Measurements from ENCODE around the gene PAX7.

Gene PAX7

DNA sequence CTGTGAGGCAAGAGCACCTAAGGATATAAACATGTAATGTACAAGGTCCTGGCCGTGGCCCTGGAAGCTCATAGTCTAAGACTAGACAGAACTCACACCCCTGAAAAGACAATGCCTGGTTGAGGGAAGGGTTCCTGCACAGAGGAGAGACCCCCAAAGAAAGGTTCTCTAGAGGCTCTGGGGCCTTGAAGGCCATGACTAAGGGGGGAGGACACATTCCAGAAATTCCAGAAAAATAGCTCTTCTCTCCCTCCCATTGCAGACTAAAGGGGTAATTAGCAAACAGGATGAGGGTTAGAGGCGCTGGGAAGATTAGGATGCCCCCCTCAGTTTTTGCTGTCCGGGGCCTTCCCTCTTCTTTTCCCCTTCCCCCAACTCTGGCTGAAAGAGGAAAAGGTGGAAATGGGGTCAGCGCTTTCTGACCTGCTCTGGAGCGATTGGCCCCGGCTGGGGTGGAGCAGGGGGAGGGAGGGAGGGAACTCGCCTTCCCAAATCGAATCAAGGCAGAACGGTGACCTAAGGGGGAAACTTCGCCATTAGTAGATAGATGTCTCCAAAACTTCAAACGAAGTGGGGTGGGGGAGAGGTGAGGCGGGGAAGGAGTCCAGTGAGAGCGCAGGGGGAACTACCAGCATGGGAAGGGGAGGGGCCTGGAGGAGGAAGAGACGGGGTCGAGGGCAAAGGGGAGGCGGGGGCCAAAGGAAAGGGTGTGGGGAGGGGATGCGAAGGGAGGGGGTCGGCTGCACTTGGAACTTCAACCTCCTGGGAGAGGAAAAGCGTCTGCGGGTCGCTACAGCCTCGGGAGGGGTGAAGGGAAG lies 11.8 kb downstream of the PAX7 start:
- no peak for DNase-seq

DNA sequence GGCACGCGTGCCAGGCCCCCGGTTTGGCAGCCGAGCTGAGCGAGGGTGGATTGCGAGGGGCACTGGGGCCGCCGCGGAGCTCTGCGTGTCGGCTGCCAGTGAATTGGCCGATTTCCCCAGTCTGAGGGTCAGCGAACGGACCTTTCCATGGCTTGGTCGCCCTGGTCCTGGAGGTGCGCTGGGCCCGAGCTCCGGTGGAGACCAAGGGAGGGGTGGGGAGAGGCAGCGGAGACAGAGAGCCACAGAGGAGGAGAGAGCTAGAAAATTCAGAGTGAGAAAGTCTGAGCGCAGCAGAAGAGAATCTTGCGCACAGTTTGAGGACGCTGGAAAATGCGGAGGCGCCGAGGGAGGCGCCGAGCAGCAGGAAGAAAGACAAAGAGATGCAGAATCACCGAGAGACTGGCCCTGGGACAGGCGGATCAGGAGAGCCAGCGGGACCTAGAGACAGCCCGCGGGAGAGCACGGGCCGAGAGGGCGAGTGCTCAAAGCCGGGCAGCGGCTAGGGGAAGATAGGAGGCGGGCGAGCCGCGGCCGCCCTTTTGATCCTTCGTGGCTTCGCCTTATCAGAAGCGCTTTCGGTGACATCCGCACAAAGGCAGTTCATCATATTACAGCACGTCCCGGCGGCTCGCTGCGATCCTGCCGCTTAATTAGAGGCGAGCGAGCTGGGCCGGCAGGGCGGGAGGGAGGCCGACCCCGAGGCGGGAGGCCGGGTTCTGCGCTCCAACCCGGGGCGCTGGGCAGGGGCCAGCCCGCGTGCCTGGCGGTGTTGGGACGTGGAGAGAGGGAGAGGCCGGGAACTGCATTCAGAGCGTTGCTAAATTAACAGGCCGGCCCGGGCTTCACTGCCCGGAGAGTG lies 12.7 kb downstream of the PAX7 start:
- no peak for DNase-seq

DNA sequence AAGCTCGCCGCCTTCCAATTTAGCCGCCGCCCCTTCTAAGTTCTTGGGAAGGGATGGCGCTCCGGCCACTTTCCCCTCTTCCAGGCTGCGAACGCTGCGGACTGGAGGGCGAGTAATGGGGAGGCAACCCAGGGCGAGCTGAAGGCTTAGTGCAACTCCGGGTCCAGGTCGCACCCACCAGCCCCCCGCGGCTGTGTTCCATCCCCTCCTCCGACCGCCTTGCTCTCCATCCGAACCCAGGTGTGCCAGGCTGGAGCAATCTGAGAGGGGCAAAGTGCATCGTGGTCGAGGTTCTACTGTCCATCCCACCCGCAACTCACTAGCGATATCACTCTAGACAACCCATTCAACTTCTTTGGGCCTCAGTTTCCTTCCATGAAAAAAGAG lies 13.4 kb downstream of the PAX7 start:
- DNase-seq, result no peak

DNA sequence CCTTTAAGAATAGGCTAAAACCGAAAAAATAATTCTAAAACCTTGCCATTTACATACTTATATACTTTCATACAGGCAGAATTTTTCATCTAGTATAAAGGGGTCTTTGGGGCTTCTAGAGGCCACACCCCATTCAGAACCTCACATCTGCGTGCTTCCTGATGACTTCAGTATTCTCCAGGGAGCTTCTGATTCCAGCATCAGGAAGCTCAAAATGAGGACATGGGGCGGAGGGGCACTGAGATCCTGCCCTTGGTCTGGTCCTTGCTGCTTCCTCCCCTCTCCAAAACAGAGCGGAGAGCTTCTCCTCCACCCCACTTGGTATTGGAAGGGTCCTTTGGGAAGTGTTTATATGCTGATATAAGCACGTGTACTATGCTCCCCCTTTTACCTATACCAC lies 13.8 kb downstream of the PAX7 start:
- no peak for DNase-seq

DNA sequence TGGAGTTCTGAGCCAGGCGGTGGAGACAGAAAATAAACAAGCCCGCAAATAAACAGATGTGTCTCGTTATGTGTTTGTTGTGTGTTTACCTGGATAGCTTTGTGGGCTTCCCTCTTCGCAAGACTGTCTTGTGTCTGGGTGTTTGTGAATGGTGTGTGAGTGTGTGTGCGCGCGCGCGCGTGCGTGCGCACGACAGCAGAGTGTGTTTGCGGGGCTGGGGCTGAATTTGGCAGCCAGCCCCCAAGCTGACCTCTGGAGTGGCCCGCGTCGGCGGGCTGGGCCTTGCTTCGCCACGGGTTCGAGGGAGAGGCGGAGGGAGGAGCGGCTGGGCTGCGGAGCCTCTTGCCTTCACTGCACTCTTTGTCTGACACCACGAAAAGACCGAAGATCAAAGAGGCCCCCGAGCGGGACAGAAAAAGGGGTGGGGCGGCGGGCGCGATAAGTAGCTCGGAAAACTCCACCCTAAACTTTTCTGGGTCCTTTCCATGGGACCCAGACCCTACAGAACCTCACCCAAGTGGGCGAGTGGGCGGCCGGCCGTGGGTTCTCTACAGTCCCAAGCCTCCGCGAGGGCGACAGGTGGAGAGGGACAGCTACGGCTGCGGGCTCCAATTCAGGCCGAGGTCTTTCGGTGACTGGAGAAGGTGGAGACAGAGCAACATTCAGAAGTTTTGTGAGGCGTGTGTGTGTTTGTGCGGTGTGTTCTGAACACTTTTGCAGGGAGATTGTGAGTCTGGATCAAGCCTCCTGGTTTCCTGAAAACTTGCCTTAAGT lies 14.5 kb downstream of the PAX7 start:
- no peak for DNase-seq

DNA sequence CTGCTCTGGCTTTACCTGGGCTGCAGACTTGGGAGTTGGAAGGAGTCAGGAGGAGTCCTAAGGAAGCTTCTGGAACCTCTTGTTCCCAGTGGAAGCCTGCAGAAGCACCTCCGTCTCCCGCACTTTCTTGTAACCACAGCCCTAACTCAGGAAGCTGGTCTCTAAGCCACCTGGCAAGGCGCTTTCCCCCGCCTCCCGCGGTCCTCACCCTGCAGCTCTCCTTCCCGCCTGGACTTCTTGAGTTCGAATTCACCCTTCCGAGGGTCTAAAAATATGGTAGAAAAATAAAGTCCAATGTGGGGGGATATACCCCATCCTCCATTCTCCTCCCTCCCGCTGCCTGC lies 15.1 kb downstream of the PAX7 start:
- DNase-seq, result no peak

DNA sequence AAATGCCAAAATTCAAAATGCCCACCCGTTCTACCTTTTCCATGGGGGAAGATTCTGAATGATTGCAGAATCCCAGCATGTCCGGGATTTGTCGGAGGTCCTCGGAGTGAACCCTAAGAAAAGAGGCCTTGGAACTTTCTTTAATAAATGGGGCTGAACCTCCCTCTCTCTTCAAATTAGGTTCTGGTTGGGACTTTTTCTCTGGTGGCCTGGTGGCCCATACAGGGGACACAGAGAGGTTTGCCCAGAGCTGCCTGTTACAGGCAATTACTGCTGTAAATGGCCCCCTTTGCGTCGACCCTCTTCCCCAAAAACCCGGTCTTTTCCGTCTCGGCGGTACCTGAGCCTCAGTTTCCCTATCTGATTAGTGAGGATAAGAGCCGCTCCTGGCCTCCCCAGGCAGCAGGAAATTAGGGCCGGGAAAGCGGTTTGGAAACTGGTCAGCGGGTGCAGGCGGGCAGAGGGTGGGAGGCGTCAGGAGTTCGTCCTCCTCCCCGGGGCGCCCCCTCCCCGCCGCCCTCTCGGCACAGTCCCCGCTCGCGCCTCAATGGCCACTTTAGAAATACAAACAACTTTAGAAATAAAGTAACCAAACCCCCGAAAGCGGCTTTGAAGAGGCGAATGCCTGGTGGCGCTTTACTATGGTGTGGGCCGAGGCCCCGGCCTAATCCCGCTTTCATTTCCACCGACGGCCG lies 15.6 kb downstream of the PAX7 start:
- DNase-seq, result no peak

DNA sequence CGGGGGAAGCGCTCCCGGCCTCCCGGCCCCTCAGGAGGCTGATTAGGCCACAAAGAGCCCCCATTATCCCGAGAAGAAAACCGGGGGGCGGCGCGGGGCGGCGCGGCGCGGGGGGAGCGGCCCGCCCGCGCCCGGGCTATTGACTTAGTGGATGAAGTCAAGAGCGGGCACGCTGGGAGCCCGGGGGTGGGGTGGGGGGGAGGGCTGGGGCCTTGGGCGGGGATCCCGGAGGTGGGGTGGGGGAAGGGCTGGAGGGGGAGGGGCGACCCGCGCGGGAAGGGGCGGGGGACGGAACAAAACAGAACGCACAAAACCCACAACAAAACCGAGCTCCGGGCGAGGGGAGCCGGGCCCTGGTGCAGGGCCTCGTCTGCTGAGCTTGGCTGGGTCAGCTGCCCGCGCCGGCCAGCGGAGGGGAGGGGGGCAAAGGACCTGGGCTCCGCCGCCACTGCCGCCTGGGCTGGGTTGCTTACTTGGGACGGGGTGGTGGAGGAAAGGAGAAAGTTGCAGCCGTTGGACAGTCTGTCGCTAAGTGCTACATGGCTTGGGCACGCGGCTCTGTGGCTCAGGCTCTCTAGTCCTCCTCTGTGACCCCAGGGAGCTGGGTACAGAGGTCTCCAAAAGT lies 16.3 kb downstream of the PAX7 start:
- DNase-seq, result no peak

DNA sequence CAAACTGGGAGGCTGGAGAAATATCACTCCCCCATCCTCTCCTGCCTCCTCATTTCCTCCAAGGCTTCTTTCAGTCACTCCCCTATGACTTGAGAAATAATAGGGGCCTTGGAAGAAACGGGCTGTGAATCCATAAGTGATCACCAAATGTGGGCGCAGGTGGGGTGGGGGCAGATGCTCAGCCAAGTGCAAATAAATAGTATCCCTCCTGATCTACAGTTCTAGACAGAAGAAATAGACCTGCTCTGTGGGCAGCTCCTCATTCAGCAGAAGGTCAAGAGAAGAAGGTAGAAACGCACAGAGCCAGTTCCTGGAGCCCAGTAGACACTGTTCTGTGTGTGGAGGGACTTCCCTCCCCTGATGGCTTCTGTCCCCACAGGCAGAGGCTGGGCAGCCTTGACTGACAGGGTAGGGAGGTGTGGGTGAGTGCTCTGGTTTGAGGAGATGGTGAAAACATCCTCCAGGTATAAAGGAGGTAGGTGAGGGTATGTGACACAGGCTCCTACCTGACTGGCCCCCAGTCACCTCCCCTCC lies 17.1 kb downstream of the PAX7 start:
- DNase-seq, result no peak

DNA sequence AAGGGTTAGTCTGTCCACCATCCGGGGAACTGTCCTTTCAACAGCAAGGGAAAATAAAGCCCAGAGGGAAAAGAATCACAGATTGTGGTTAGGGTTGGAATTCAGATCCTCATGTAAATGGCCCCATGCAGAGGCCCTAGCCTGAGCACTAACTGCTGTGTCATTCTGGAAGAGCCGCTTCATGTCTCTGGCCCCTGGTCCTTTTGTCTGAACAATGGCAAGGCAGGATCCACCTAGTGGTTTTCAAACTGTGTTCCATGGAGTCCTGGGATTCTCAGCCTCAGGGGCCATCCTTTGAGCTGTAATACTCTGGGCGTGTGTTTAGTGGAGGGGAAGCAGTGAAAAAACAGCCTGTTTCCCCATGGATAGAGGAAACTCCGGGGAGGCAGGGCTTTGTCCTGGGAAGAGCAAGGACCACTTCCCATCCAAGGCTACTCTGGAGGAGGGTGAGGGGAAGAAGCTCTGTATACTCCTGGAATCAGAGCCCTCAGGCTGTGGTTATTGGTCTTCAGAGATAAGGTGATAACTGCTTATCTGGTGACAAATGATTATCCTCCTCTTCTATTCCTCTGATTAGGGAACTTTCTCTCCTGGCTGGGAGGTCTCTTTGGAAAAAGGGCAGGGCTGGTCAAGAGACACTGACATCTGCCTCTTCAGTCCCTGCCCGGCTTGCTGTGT lies 19.2 kb downstream of the PAX7 start:
- no peak for DNase-seq

DNA sequence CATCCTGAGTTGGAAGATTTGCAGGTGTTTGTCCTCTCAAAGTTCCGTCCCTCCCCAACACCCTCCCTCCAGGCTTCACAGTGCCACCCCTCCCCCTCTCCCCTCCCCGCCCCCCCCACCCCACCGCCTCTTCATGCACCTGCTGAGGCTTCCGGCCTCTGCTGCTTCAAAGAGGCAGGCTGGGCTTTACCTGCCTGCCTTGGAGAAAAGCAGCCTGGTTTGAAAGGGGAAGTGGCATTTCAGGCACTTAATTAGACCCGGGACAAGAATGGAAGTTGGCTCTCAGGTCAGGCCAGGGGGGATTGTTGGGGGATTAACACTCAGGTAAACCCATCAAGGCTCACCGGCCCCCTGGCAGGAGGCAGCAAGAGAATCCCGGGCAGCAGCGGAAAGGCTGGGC lies 21.1 kb downstream of the PAX7 start:
- no peak for DNase-seq

DNA sequence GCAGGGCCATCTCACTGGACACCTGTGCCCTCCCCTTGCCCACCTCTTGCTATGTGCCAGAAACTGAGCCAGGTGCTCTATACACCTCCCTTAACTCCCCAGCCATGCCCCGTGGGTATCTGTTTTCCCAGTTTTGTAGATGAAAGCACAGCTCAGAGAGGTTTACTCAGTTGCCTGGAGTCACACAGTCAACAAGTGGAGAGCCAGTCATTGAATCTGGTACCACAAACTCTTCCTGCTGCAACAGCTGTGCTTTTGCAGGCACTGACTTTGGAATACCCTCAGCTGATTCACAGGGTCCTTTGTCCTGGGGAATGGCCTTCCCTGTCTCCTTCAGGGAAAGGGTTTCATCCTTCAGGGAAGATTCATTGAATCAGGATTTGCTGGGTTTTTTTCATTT lies 22.1 kb downstream of the PAX7 start:
- DNase-seq, result no peak

DNA sequence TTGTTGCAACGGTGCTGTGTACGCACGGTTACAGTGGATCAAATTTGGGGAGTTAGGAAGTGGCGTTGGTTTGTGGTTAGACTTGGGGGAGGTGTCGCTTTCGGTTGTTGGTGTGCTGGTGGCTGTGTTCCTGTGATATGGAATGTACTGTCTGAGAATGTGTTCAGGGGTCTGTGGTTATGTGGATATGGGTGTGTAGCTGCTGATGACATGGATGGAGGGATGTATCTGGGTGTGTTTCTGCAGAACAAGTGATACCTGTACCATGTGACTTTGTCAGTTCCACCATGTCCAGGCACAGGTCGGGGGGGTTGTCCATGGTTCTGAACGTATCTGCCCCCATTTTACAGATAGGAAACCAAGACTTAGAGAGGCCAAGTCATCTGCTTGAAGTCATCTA lies 22.7 kb downstream of the PAX7 start:
- no peak for DNase-seq

DNA sequence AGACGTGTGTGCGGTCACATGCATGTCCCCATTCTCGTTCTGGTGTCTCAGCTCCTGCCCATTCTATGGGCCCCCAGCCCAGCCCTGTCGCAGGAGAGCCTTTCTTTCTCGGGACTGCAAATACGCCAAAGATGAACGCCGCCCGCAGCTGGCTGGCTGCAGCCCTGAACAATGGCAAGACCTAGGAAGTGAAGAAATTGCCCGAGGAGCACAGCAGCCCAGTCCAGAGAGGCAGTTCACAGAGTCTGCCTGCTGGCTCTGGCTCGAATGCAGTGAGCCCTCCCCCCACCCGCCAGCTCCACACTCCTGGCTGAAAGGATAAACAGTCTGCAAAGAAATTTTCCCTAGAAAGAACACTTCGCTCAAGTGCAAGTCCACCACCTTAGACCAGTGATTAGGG lies 23.3 kb downstream of the PAX7 start:
- DNase-seq, result no peak

DNA sequence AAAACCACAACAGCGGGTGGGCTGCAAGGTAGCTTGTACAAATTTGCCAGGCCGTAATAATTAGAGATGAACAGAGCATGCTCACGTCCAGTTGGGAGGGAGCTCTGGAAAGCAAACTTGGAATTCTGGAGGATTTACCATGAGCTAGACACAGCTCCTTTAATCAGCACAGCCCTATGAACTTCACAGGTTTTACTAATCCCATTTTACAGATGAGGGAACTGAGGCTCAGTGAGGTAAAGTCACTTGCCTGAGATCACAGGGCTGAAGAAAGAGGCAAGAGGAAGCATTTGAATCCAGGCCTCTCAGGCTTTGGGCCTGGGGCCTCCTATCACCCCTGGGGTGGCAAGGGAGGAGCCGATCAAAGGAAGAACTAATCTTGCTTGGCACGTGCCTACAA lies 24.0 kb downstream of the PAX7 start:
- no peak for DNase-seq

DNA sequence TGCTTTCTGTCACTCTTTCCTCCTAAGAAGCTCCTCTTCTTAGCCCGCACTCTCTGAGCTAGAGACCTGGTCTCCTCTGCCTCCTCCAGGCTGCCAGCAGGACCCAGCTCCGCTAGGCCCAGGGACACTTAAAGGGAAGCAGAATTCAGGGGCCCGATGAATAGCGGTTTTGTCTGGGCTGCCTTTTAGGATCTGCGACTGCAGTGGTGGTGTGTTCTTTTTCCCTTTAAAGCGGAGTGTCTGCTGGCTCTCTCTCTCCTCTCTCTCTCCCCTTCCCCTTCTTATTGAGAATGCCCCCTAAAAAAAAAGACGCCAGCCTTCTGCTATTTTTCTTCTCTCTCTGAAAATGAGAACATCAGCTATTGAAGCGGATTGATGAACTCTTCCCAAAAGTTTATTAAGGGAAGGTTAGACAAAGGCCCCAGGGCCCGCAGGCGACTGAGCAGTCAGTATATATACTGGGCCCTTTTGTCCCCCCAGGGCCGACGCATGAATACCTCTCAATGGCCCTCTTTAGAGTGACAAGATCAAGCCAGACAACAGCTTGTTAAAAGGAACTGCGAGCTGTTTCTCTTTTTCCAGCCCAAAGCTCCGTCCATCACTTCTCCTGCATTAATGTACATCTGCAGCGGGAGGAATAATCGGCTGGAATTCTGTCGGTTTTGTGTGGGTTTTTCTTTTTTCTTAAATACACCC lies 27.0 kb downstream of the PAX7 start:
- no peak for DNase-seq

DNA sequence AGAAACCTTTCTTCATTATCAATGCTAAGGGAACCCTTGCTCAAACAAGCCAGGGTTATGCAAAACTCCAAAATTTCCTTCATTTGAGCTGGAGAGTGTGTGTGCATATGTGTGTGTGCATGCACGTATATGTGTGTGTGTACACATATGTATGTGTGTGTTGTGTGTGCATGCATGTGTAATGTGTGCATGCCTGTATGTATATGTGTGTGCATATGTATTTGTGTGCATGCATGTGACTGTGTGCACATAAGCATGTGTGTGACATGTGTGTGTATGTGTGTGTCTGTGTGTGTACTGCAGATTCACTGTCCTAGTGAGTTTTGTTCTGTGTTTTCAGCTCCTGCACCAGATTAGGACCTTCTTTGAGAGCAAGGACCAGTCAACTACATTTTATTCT lies 28.2 kb downstream of the PAX7 start:
- DNase-seq, result no peak

DNA sequence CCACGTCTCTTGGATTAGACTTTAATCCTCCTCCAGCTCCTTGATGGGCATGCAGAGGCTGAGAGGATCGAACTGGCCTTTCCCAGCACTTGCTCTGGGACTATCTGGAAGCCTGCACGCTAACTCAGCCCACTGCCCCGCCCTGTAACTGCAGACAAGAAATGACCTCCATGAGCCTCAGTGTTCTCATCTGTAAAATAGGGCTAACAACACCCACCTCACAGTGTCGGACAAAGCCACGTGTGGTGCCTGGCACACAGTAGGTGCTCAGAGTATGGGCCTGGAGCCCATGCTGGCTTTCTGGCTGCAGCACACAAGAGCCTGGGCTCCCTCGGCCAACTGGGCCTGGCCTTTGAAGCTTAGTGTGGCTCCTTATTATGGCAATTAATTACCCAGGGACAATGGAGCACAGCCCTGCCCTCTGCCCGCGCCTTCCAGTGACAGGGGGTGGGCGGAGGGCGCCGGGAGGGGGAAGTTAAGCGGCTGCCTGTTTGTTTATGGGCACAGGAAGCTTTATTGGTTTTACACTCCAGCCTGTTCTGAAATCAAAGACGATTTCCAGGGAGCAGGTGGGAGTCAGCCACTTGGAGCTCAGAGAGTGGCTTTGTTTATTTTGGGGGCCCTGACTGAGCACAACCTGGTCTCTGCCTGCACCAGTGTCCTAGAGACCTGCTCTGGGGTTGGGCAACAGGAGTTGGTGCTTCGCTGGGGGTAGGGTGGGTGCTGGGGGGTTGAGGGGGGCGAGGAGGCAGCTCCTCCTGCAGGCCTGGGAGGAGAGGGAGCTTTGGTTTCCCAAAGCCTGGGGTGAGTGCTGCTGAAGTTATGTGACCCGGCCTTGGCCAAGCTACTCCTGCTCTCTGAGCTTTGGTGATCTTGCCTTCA lies 31.0 kb downstream of the PAX7 start:
- no peak for DNase-seq

DNA sequence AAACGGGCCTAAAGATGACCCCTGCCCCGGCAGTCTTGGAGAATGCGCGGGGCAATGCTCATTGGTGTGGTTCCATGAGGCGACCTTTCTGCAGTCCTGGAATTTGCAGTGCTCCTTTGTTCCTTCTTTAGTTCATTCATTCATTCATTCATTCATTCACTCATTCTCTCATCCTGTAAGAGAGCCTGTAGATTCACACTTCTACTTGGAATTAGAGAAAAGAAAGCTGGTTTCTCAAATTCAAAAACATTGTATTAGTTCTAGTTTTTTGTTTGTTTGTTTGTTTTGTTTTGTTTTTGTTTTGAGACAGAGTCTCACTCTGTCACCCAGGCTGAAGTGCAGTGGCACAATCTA lies 31.6 kb downstream of the PAX7 start:
- DNase-seq, result no peak

DNA sequence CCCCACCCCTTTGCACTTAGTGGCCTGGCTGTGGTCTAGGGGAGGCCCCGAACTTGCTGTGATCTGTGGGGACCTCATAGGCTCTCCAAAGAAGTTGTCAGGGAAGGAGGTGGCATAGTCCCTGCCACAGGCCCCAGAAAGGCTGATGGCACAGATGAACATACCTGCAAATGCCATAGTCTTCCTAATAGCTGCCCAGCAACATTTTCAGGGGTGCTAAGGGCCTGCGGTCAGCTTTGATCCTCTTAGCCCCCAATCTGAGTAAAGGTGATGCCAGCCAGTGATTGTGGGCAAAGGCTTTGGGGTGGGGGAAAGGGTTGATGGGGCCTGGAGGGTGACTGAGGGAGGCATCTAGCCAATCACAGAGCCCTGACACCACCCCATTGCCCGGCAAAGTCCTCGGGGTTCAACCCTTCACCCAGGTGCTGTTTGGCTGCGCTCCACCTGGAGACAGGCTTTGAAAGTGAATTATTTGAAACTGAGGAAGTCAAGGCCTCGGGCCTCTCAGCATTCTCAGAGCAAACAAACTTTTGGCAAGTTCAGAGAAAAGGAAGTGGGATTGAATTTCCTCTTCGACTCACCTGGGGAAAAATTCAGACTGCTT lies 35.8 kb downstream of the PAX7 start:
- DNase-seq, result no peak

Measured in activated T-cell treated with anti-CD3 and anti-CD28 coated beads for 4 hours (primary cell).